ENCODE data around the gene SKIL. TPM values are rescaled to one million over a fixed set of nuclear protein-coding genes. Genes with fewer than 3 reads are reported as not detected.
"Not testable (repeated sequence)": the region's sequence is repeated elsewhere in the genome, so short reads cannot be mapped to it uniquely, and the experiment has no call there.

SKIL gene
- total RNA-seq, 4 donors from 2014 or later, result 26.7 to 45.1 (median 29.4) TPM

GRCh38 chr3:170327040-170327808 lies 30.3 kb upstream of the SKIL start:
- no peak for TF ChIP-seq CTCF (IDR thresholded peaks at IDR 0.05 in 4 of 5, conservative IDR thresholded peaks at IDR 0.05 in 1 of 5)
- TF ChIP-seq POLR2A (IDR thresholded peaks at IDR 0.05), result no peak
- DNase-seq (no peak), ATAC-seq (no peak)
- no peaks in the 10 kb centered on the region for H3K9me3 ChIP-seq
- no peaks in the 10 kb centered on the region for H3K27me3 ChIP-seq
- in situ Hi-C loops (cut with MboI; ENCODE audit: low sequenced_read_pairs in 4 of 4) (no loop called here), intact Hi-C loops (cut with DNase I; ENCODE audit: low total_unique reads) (no loop called here)
- no peaks in the 10 kb centered on the region for H3K36me3 ChIP-seq
- H3K4me3 ChIP-seq, result no peak overlapping the region
- H3K4me1 ChIP-seq, result no peaks in the 10 kb centered on the region
- no peak overlapping the region for H3K27ac ChIP-seq

- not testable (repeated sequence) for ATAC-seq
Measured at GRCh38 chr3:170327868-170328548, 29.5 kb upstream of the SKIL start.

GRCh38 chr3:170330366-170330765 lies 27.1 kb upstream of the SKIL start:
- no peak overlapping the region for H3K4me3 ChIP-seq
- H3K27me3 ChIP-seq, result no peaks in the 10 kb centered on the region
- DNase-seq, result no peak
- intact Hi-C loops (cut with DNase I; ENCODE audit: low total_unique reads) (no loop called here), in situ Hi-C loops (cut with MboI; ENCODE audit: low sequenced_read_pairs in 4 of 4) (no loop called here)
- no peaks in the 10 kb centered on the region for H3K9me3 ChIP-seq
- no peaks in the 10 kb centered on the region for H3K36me3 ChIP-seq
- TF ChIP-seq POLR2A (IDR thresholded peaks at IDR 0.05), result no peak
- TF ChIP-seq CTCF (IDR thresholded peaks at IDR 0.05 in 4 of 5, conservative IDR thresholded peaks at IDR 0.05 in 1 of 5), result no peak
- no peak for ATAC-seq
- H3K27ac ChIP-seq, result no peak overlapping the region
- no peaks in the 10 kb centered on the region for H3K4me1 ChIP-seq

More at GRCh38 chr3:170327868-170328548, 29.5 kb upstream of the SKIL start:
- H3K27ac ChIP-seq; DNase-seq; H3K36me3 ChIP-seq; H3K27me3 ChIP-seq; in situ Hi-C loops (cut with MboI; ENCODE audit: low sequenced_read_pairs in 4 of 4); H3K9me3 ChIP-seq; intact Hi-C loops (cut with DNase I; ENCODE audit: low total_unique reads); H3K4me1 ChIP-seq; H3K4me3 ChIP-seq: not testable (repeated sequence)

GRCh38 chr3:170331143-170331542 lies 26.4 kb upstream of the SKIL start:
- no peaks in the 10 kb centered on the region for H3K4me1 ChIP-seq
- in situ Hi-C loops (cut with MboI; ENCODE audit: low sequenced_read_pairs in 4 of 4), result no loop called here
- TF ChIP-seq POLR2A (IDR thresholded peaks at IDR 0.05), result no peak
- TF ChIP-seq CTCF (IDR thresholded peaks at IDR 0.05 in 4 of 5, conservative IDR thresholded peaks at IDR 0.05 in 1 of 5), result no peak
- H3K36me3 ChIP-seq, result no peaks in the 10 kb centered on the region
- no peaks in the 10 kb centered on the region for H3K27me3 ChIP-seq
- H3K27ac ChIP-seq, result no peak overlapping the region
- ATAC-seq (no peak), DNase-seq (no peak)
- intact Hi-C loops (cut with DNase I; ENCODE audit: low total_unique reads), result no loop called here
- H3K9me3 ChIP-seq, result no peaks in the 10 kb centered on the region
- no peak overlapping the region for H3K4me3 ChIP-seq

GRCh38 chr3:170337420-170337819 lies 20.1 kb upstream of the SKIL start:
- Histone ChIP-seq H3K27ac (no peak overlapping the region), H3K27me3 (no peaks in the 10 kb centered on the region), H3K36me3 (no peaks in the 10 kb centered on the region), H3K4me3 (no peak overlapping the region), H3K9me3 (no peaks in the 10 kb centered on the region), H3K4me1 (no peaks in the 10 kb centered on the region)
- intact Hi-C loops (cut with DNase I; ENCODE audit: low total_unique reads) (no loop called here), in situ Hi-C loops (cut with MboI; ENCODE audit: low sequenced_read_pairs in 4 of 4) (no loop called here)
- ATAC-seq (no peak), DNase-seq (no peak)
- TF ChIP-seq CTCF (IDR thresholded peaks at IDR 0.05 in 4 of 5, conservative IDR thresholded peaks at IDR 0.05 in 1 of 5) (no peak), POLR2A (IDR thresholded peaks at IDR 0.05) (no peak)
